ENCODE measurements around the gene IRAK1.

IRAK1 gene

GRCh38 chrX:154059231-154059630 is 39.5 kb upstream of the IRAK1 start:
- no peak for TF ChIP-seq CTCF (conservative IDR thresholded peaks at IDR 0.05; ENCODE audit: control insufficient read depth, insufficient read depth, low read depth, low read length)
- no peak overlapping the region for H3K4me3 ChIP-seq (ENCODE audit: control insufficient read depth, low read depth, low read length)
- DNase-seq (ENCODE audit: low read depth) = no peak

GRCh38 chrX:154058214-154058997 is 38.7 kb upstream of the IRAK1 start:
- DNase-seq (ENCODE audit: low read depth) = peak; percentile 30
- no peak overlapping the region for H3K4me3 ChIP-seq (ENCODE audit: control insufficient read depth, low read depth, low read length)
- no peak for TF ChIP-seq CTCF (conservative IDR thresholded peaks at IDR 0.05; ENCODE audit: control insufficient read depth, insufficient read depth, low read depth, low read length)

GRCh38 chrX:154057791-154058190 is 38.1 kb upstream of the IRAK1 start:
- H3K4me3 ChIP-seq (ENCODE audit: control insufficient read depth, low read depth, low read length) = no peak overlapping the region
- DNase-seq (ENCODE audit: low read depth) = no peak
- TF ChIP-seq CTCF (conservative IDR thresholded peaks at IDR 0.05; ENCODE audit: control insufficient read depth, insufficient read depth, low read depth, low read length) = no peak

- no peak for DNase-seq (ENCODE audit: low read depth)
- TF ChIP-seq CTCF (conservative IDR thresholded peaks at IDR 0.05; ENCODE audit: control insufficient read depth, insufficient read depth, low read depth, low read length) = no peak
- no peak overlapping the region for H3K4me3 ChIP-seq (ENCODE audit: control insufficient read depth, low read depth, low read length)
Measured at GRCh38 chrX:154056770-154057241, 37.1 kb upstream of the IRAK1 start.

GRCh38 chrX:154051201-154051810 is 31.6 kb upstream of the IRAK1 start:
- peak; percentile 83 for TF ChIP-seq CTCF (conservative IDR thresholded peaks at IDR 0.05; ENCODE audit: control insufficient read depth, insufficient read depth, low read depth, low read length)
- H3K4me3 ChIP-seq (ENCODE audit: control insufficient read depth, low read depth, low read length) = no peak overlapping the region
- peak; percentile 66 for DNase-seq (ENCODE audit: low read depth)

- H3K4me3 ChIP-seq (ENCODE audit: control insufficient read depth, low read depth, low read length) = no peak overlapping the region
- no peak for TF ChIP-seq CTCF (conservative IDR thresholded peaks at IDR 0.05; ENCODE audit: control insufficient read depth, insufficient read depth, low read depth, low read length)
- no peak for DNase-seq (ENCODE audit: low read depth)
Measured at GRCh38 chrX:154050113-154050495, 30.4 kb upstream of the IRAK1 start.
